Glutamatergic neuron (in vitro differentiated cells): ENCODE results near the gene GRHL3. TPM values are rescaled to one million over a fixed set of nuclear protein-coding genes. Genes with fewer than 3 reads are reported as not detected.

ENCODE experiments used
- DNase-seq: peaks from one replicate; pipeline ENCODE4 v3.0.0; 2022
- H3K27ac Mint-ChIP-seq: one replicate; pipeline ENCODE4 v1.8.0; 2020; ENCODE audit warnings: mild to moderate bottlenecking, mixed read lengths, inconsistent platforms; ENCODE audit not compliant: unreplicated experiment
- H3K27me3 Mint-ChIP-seq: one replicate; pipeline ENCODE4 v1.8.0; 2020; ENCODE audit warnings: mild to moderate bottlenecking, moderate library complexity, mixed read lengths, inconsistent platforms; ENCODE audit not compliant: unreplicated experiment
- H3K36me3 Mint-ChIP-seq: one replicate; pipeline ENCODE4 v1.8.0; 2020; ENCODE audit warnings: mild to moderate bottlenecking, mixed read lengths, inconsistent platforms; ENCODE audit not compliant: unreplicated experiment
- H3K4me1 Mint-ChIP-seq: one replicate; pipeline ENCODE4 v1.8.0; 2020; ENCODE audit warnings: mild to moderate bottlenecking, low read depth, mixed read lengths, inconsistent platforms; ENCODE audit not compliant: unreplicated experiment
- H3K4me3 Mint-ChIP-seq: one replicate; pipeline ENCODE4 v1.8.0; 2020; ENCODE audit warnings: mild to moderate bottlenecking, mixed read lengths, inconsistent platforms; ENCODE audit not compliant: unreplicated experiment
- H3K9me3 Mint-ChIP-seq: one replicate; pipeline ENCODE4 v1.8.0; 2020; ENCODE audit warnings: mild to moderate bottlenecking, moderate library complexity, mixed read lengths, inconsistent platforms; ENCODE audit not compliant: unreplicated experiment
- total RNA-seq: library from RNA; stranded (reverse); fragmentation: NEBNext Ultra II Directional; extraction: Animal tissue kit (Norgen Biotek cat#: 25700); gene quantifications from one replicate; pipeline ENCODE4 v1.2.1, GENCODE V29; 2021; ENCODE audit not compliant: unreplicated experiment
- TF ChIP-seq, protein P1 (sequence below): fragments of 200-600 bp; sonication (generic); IDR thresholded peaks from one replicate; pipeline ENCODE4 v1.5.0; 2021; ENCODE audit not compliant: partially characterized antibody, unreplicated experiment

Gene GRHL3
- total RNA-seq, 1 donor from 2014 or later, result 0.37 TPM

GRCh38 chr1:24293392-24294227 lies 25.5 kb upstream of the GRHL3 start:
- no peak for DNase-seq
- no peaks in the 10 kb centered on the region for H3K36me3 Mint-ChIP-seq
- no peaks in the 10 kb centered on the region for H3K9me3 Mint-ChIP-seq
- no peak overlapping the region for H3K27ac Mint-ChIP-seq
- no peaks in the 10 kb centered on the region for H3K4me1 Mint-ChIP-seq
- TF ChIP-seq, protein P1, sequence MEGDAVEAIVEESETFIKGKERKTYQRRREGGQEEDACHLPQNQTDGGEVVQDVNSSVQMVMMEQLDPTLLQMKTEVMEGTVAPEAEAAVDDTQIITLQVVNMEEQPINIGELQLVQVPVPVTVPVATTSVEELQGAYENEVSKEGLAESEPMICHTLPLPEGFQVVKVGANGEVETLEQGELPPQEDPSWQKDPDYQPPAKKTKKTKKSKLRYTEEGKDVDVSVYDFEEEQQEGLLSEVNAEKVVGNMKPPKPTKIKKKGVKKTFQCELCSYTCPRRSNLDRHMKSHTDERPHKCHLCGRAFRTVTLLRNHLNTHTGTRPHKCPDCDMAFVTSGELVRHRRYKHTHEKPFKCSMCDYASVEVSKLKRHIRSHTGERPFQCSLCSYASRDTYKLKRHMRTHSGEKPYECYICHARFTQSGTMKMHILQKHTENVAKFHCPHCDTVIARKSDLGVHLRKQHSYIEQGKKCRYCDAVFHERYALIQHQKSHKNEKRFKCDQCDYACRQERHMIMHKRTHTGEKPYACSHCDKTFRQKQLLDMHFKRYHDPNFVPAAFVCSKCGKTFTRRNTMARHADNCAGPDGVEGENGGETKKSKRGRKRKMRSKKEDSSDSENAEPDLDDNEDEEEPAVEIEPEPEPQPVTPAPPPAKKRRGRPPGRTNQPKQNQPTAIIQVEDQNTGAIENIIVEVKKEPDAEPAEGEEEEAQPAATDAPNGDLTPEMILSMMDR, result no peak
- H3K4me3 Mint-ChIP-seq, result no peak overlapping the region
- H3K27me3 Mint-ChIP-seq, result no peaks in the 10 kb centered on the region

DNA sequence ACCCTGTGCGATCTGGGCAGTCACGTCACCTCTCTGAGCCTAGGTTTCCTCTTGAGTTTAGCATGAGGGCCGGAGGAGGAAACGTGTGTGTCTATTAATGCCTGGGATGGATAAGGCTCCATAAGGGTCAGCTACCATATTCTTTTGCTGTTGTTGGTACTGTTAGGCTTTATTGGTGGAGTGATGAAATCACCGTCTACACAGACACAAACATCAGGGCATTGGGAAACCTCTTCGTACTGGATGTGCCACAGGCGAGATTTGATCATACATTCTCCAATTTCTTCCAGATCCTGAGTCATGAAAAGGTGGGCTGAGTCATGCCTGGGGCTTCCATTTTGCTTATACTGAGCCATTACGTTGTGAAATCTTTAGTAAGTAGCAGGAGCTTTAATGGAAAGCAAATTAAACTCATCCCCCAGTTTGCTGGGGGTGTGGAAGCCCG lies 24.9 kb upstream of the GRHL3 start:
- no peaks in the 10 kb centered on the region for H3K36me3 Mint-ChIP-seq
- H3K4me1 Mint-ChIP-seq, result no peaks in the 10 kb centered on the region
- H3K27me3 Mint-ChIP-seq, result no peaks in the 10 kb centered on the region
- TF ChIP-seq, protein P1, result no peak
- no peaks in the 10 kb centered on the region for H3K9me3 Mint-ChIP-seq
- no peak for DNase-seq
- H3K4me3 Mint-ChIP-seq, result no peak overlapping the region
- H3K27ac Mint-ChIP-seq, result no peak overlapping the region

DNA sequence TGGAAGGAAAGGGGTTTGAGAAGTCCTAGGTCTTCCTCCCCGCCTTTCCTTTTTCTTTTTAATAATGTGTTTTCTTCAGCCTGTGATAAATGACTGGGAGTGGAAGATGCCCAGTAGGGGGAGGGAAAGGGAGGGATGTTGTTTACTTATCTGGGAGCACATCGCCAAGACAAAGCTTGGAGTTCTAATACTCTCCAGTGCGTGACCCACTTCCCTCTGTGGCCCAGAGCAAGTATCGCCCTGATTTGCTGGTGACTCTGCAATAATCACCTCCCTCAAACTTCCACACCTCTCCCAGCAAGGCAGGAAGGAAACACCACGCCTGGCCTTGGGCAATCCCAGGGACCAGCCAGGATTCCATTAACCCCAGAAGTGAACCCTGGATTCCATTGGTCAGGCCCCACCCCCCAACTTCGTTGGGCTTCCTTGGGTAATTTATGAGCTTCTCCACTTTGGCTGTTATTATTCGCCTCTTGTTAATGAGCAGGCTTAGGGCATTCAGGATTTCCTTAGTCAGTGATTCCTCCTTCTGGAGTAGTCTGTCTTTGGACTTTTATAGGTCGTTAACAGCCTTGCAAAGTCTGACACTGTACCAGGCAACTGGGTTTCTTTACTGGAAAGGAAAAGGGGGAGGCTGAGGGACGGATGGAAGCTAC lies 24.3 kb upstream of the GRHL3 start:
- no peaks in the 10 kb centered on the region for H3K27me3 Mint-ChIP-seq
- H3K36me3 Mint-ChIP-seq, result no peaks in the 10 kb centered on the region
- TF ChIP-seq, protein P1, result no peak
- H3K4me1 Mint-ChIP-seq, result no peaks in the 10 kb centered on the region
- no peaks in the 10 kb centered on the region for H3K9me3 Mint-ChIP-seq
- DNase-seq, result no peak
- H3K4me3 Mint-ChIP-seq, result no peak overlapping the region
- H3K27ac Mint-ChIP-seq, result no peak overlapping the region

DNA sequence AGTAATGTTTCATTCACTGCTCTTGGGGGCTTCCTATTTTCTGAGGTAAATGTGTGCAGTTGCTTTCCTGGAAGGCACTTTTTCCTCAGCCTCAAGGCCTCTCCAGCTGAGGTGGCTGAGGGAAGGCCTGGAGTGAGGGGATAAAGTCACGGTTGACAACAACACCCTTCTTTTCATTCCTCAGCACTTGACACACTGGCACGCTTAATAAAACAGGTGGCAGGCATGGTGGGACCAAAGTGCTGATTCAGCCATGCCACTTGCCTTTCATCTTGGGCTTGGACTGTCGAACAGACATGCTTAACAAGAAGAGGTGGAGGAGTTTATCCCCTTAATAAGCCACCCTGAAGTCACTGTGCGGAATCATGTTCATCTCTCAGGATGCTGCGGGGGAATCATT lies 23.6 kb upstream of the GRHL3 start:
- no peak overlapping the region for H3K27ac Mint-ChIP-seq
- TF ChIP-seq, protein P1, result no peak
- no peak overlapping the region for H3K4me3 Mint-ChIP-seq
- H3K27me3 Mint-ChIP-seq, result no peaks in the 10 kb centered on the region
- DNase-seq, result no peak
- no peaks in the 10 kb centered on the region for H3K36me3 Mint-ChIP-seq
- no peaks in the 10 kb centered on the region for H3K9me3 Mint-ChIP-seq
- H3K4me1 Mint-ChIP-seq, result no peaks in the 10 kb centered on the region

DNA sequence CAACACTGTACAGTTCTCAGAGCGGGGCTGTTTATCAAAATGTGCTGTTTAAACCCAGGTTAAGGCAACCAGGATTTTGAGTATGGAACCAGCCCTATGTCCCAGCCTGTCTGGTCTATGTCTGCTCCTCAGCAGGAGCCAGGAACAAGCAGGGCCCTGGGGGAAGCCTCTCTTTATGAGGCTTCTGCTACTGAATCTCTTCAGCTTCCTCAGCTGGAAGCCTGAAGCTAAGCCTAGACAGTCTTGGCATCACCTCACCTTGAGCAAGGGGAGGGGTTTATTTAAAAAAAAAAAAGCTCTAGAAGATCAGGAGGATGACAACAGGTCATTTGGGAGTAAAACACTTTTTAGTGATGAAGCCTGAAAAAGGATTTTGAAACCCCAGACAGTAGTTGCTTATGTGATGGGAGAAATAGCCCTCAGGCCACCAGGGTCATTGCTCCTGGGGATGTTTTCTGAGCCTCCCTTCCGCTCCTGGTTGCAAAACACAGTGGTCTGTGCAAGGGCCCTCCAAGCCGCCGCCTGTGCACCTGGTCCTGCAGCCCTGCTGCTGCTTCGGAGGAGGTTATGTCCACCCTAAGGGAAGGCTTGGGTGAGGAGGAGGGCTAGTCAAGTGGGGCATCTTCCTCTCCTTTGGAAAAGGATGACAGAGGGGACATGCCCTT lies 21.8 kb upstream of the GRHL3 start:
- Mint-ChIP-seq H3K9me3 (no peaks in the 10 kb centered on the region), H3K27me3 (no peaks in the 10 kb centered on the region), H3K27ac (no peak overlapping the region), H3K4me1 (no peaks in the 10 kb centered on the region), H3K36me3 (no peaks in the 10 kb centered on the region), H3K4me3 (no peak overlapping the region)
- TF ChIP-seq, protein P1, result no peak
- DNase-seq, result no peak
